ENCODE results near the gene NRXN3. TPM values are rescaled to one million over a fixed set of nuclear protein-coding genes. Genes with fewer than 3 reads are reported as not detected.

Gene NRXN3
- total RNA-seq, 2 experiments from 2014 or later = not detected

GRCh38 chr14:79093531-79093930, 923.4 kb downstream of the NRXN3 start:
- ChIA-PET CTCF (ENCODE audit: unreplicated experiment) (no interaction called here), POLR2A (no interaction called here)
- no peak overlapping the region for H3K4me3 ChIP-seq (ENCODE audit: low read depth, low read length, poor library complexity, severe bottlenecking)
- intact Hi-C loops (cut with micrococcal nuclease; ENCODE audit: unreplicated experiment) = no loop called here
- H3K9me2 ChIP-seq (ENCODE audit: insufficient read depth, low read length) = no peaks in the 10 kb centered on the region
- no peaks in the 10 kb centered on the region for H3K9me3 ChIP-seq (ENCODE audit: low read length)
- no peak for DNase-seq (ENCODE audit: low spot score)
- H3K36me3 ChIP-seq (ENCODE audit: insufficient read depth, low read length) = no peaks in the 10 kb centered on the region
- H3K27ac ChIP-seq (ENCODE audit: low read depth, low read length, poor library complexity, severe bottlenecking) = no peak overlapping the region
- no peak overlapping the region for H2AFZ ChIP-seq (ENCODE audit: low read length)
- no peaks in the 10 kb centered on the region for H4K20me1 ChIP-seq (ENCODE audit: insufficient read depth, low read length)
- TF ChIP-seq EZH2phosphoT487 (IDR thresholded peaks at IDR 0.05; ENCODE audit: borderline replicate concordance, low read depth, low read length) = no peak
- TF ChIP-seq CTCF (conservative IDR thresholded peaks at IDR 0.05; ENCODE audit: low read length) = no peak
- no TSS peak for BruUV-seq (replicated peaks)
- H3K4me1 ChIP-seq (ENCODE audit: insufficient read depth, low read length, poor library complexity, severe bottlenecking) = no peaks in the 10 kb centered on the region
- no peaks in the 10 kb centered on the region for H3K79me2 ChIP-seq (ENCODE audit: insufficient read depth, low read depth, low read length)
- H3K4me2 ChIP-seq (ENCODE audit: low read length) = no peak overlapping the region

- H3K27ac ChIP-seq (ENCODE audit: low read depth, low read length, poor library complexity, severe bottlenecking) = no peak overlapping the region
- no peaks in the 10 kb centered on the region for H3K4me1 ChIP-seq (ENCODE audit: insufficient read depth, low read length, poor library complexity, severe bottlenecking)
- no peak overlapping the region for H3K4me2 ChIP-seq (ENCODE audit: low read length)
- H4K20me1 ChIP-seq (ENCODE audit: insufficient read depth, low read length) = no peaks in the 10 kb centered on the region
- intact Hi-C loops (cut with micrococcal nuclease; ENCODE audit: unreplicated experiment) = no loop called here
- H2AFZ ChIP-seq (ENCODE audit: low read length) = no peak overlapping the region
- ChIA-PET POLR2A (interaction anchor here (0.7 kb wide), 2 partner anchors 10 to 693 kb away, joined by 3 to 4 read pairs; no protein-coding TSS in a partner anchor), CTCF (ENCODE audit: unreplicated experiment) (no interaction called here)
- H3K9me3 ChIP-seq (ENCODE audit: low read length) = no peaks in the 10 kb centered on the region
- H3K79me2 ChIP-seq (ENCODE audit: insufficient read depth, low read depth, low read length) = no peaks in the 10 kb centered on the region
- no peak for TF ChIP-seq CTCF (conservative IDR thresholded peaks at IDR 0.05; ENCODE audit: low read length)
- no peak for TF ChIP-seq EZH2phosphoT487 (IDR thresholded peaks at IDR 0.05; ENCODE audit: borderline replicate concordance, low read depth, low read length)
- H3K9me2 ChIP-seq (ENCODE audit: insufficient read depth, low read length) = no peaks in the 10 kb centered on the region
- H3K4me3 ChIP-seq (ENCODE audit: low read depth, low read length, poor library complexity, severe bottlenecking) = no peak overlapping the region
- BruUV-seq (replicated peaks) = no TSS peak
- H3K36me3 ChIP-seq (ENCODE audit: insufficient read depth, low read length) = no peaks in the 10 kb centered on the region
- DNase-seq (ENCODE audit: low spot score) = no peak
Observed at GRCh38 chr14:79094951-79095350, 924.8 kb downstream of the NRXN3 start.

- CTCF ChIA-PET (ENCODE audit: unreplicated experiment) = no interaction called here
- POLR2A ChIA-PET = interaction anchor here (0.7 to 1.0 kb wide), 2 partner anchors 11 to 300 kb away, joined by 3 read pairs; no protein-coding TSS in a partner anchor
Observed at GRCh38 chr14:79096811-79097210, 926.6 kb downstream of the NRXN3 start.

More at GRCh38 chr14:79096811-79097210, 926.6 kb downstream of the NRXN3 start:
- TF ChIP-seq CTCF (conservative IDR thresholded peaks at IDR 0.05; ENCODE audit: low read length) (no peak), EZH2phosphoT487 (IDR thresholded peaks at IDR 0.05; ENCODE audit: borderline replicate concordance, low read depth, low read length) (no peak)
- Histone ChIP-seq H3K79me2 (ENCODE audit: insufficient read depth, low read depth, low read length) (no peaks in the 10 kb centered on the region), H3K9me3 (ENCODE audit: low read length) (no peaks in the 10 kb centered on the region), H4K20me1 (ENCODE audit: insufficient read depth, low read length) (no peaks in the 10 kb centered on the region), H3K4me3 (ENCODE audit: low read depth, low read length, poor library complexity, severe bottlenecking) (no peak overlapping the region), H2AFZ (ENCODE audit: low read length) (no peak overlapping the region), H3K4me1 (ENCODE audit: insufficient read depth, low read length, poor library complexity, severe bottlenecking) (no peaks in the 10 kb centered on the region), H3K9me2 (ENCODE audit: insufficient read depth, low read length) (no peaks in the 10 kb centered on the region), H3K36me3 (ENCODE audit: insufficient read depth, low read length) (no peaks in the 10 kb centered on the region), H3K27ac (ENCODE audit: low read depth, low read length, poor library complexity, severe bottlenecking) (no peak overlapping the region), H3K4me2 (ENCODE audit: low read length) (no peak overlapping the region)
- intact Hi-C loops (cut with micrococcal nuclease; ENCODE audit: unreplicated experiment) = no loop called here
- DNase-seq (ENCODE audit: low spot score) = no peak
- BruUV-seq (replicated peaks) = no TSS peak
